HG03354 (cell line): ENCODE data around the gene TNNC1.

Experiments used
- ATAC-seq: cut with Tn5 transposase; IDR thresholded peaks from one replicate; pipeline ENCODE4 v1.9.1; 2021; ENCODE audit warnings: mild to moderate bottlenecking; ENCODE audit not compliant: unreplicated experiment, poor library complexity, severe bottlenecking

The TNNC1 gene

DNA sequence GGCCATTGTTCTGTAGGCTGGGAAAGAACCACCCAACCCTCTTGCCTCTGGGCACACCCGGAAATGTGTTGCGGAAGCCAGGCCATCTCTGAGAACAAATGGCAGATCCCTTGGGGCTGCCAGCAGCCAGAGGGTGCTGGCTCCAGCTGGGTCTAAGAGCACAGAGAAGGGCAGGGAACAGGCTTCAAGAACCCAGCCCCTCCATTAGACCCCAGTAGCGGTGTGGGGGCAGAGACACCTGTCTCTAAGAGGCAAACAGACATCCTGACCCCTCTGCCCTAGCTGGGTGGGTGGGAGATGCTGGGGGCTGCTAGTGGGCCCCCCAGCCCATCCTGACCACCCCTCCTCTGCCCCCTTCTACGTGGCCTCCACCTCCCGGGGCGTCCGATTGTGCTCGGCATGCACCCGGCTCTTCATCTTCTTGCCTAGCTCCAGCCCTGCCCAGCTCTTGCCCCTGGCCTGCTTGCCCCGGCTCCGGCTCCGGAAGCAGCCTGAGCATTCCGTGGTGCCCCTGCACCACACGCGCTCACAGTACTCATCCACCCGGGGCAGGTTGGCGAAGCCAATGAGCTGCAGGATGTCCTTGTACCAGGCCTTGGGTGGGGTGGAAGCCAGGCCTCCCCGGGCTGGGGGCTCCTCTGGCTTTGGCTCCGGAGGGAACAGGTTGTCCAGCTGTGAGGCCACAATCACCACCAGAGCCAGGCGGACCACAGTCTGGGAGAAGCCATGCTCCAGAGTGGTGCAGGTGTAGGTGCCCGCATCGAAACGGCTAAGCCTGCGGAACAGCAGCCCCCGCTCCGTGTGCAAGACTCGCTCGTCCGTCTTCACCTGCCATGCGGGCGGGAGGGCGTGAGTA is 18.4 kb downstream of the TNNC1 start:
- no peak for ATAC-seq

DNA sequence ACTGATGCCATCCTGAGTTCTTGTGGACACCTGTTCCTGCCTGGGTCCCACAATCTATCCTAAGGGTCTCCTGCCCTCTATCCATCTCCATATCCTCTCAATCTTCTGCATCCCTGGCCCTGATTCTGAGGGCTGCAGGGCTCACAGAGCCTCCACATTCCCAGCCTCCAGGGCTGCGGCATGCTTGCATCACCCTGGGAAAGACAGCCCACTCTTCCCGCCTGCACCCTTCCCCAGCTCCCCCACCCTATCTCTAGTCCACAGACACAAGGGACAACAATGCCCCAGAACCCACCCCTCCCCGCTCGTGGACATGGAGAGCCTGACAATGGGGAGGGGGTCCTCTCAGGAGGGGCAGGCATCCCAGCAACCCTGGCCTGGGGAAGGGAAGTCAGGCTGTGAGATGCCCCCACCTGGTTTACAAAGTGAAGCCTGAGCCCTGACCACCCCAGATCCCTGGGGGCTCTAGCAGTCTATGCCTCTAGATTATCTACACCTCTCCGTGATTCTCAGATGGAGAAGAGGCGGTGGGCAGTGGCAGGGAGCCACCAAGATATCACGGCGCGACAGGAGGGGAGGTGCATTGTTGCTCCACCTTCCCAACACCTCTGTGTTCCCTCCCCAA is 19.2 kb downstream of the TNNC1 start:
- no peak for ATAC-seq

DNA sequence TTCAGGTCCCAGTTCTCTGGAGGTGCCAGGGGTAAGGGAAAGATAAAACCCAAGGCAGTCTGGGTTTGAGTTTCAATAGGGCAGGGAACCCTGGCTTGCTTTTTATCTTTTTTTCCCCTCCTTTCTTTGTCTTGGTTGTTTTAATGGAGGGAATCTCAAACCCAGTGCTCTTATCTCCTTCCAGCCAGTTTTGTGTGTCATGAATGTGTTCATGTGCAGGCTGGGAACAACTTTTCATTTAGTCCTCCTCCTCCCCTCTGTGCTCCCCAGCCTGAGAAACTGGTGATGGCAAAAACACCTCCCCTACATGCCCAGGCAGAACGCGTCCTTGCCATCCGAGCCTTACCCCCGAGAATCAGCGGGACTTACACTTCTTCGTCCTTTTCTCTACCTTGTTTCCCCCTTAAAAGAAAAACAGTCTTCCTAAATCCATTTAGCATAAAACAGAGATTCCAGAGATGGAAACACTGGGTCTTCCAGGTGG is 19.8 kb downstream of the TNNC1 start:
- no peak for ATAC-seq

DNA sequence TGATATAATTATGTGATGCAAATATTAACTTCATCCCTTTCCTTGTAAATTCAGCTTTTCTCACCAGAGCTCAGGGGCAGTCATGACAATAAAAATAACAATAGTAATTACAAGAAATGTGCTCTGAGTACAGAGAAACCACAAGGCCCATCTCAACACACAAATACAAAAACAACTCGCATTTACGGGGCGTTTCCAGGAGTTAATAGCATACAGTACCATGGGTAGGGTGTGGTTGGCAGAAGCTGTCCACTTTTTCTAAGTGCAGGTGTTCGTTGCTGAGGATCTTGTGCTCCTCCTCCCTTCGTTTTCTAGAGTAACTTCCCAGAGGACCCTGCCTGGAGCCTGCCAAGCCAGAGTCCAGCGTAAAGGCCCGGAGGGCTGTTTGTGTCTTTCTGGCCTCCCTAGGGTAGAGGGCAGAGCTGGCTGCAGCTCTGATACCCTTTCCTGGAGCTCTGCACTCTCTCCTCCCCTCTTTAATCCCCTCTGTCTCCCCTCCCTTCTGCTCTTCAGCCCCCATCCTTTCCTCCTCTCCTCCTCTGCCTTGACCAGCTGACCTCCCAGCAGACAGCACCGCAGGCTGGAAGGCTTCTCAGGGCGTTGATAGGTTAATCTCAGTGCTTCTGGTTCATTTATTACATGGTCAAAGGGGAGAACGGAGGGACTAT is 20.4 kb downstream of the TNNC1 start:
- ATAC-seq, result no peak

DNA sequence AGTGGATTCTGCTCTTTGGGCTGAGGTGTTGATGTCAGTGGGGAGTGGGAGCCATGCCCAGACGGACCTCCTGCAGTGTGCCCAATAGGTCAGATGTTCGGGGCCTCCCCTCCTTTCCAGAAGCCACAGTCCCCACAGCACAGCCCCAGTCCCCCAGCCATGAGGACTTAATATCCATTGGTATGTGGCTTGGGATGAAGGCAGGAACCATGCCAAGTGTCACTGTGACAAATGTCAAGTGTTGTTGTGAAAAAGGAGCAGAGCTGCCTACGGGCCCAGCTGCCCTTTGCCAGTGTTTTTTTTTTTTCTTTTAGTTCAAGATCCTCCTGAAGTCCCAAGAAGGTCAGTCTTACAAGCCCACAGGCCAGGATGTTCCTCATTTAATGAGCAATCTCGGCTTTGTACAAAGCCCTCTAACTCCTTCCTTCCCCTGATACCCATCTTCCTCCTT is 21.1 kb downstream of the TNNC1 start:
- no peak for ATAC-seq

DNA sequence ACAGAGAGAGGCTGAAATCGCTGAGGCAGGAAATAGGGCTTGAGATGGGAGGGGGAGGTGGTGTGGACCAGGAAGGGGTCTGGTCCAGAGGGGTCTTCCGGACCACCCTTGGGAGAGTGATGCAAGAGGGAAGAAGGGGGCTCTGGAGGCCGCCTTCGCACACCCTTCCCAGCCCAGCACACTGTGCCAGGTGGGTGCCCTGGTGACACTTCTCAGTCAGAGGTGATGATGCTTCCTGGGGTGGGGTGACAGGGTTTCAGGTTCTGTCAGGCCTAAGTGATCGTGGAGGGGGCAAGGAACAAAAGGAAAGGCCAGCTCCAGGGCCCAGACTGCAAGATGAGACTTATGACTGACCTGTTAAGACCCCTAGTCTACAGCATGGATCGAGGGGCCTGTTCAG is 21.6 kb downstream of the TNNC1 start:
- ATAC-seq, result no peak

DNA sequence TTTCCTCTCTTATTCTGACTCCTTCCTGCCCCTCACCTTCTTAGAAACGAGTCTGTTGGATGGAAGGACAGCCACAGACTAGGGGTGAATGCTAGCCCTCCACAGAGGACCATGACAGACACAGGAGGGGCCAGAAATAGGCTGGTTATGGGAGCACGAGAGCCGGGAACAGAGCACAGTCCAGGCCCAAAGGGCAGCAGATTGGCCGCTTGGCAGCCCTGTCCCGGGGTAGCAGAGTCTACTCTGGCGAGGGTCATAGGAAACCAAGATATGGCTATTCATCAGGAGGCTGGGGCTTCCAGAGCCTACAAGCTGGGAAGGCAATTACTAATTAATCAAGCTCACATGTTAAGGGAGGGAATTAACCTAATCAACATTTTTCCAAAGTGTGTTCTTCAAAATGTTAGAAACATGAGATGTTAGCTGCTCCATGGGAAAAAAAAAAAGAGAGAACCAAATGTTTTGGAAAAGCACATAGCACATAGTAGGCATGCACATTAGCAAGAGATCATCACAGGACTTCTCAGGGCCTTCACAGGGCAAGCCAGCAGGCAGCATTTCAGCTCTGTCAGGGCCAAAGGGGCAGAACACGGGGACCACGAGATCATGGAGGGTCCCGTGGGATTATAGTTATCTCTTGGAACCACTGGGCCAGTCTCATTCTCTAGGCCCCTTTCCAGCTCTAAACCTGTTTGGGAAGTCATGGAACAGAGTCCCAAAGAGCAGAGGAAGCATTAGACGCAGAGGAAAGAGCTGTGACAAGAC is 22.2 kb downstream of the TNNC1 start:
- ATAC-seq, result no peak

DNA sequence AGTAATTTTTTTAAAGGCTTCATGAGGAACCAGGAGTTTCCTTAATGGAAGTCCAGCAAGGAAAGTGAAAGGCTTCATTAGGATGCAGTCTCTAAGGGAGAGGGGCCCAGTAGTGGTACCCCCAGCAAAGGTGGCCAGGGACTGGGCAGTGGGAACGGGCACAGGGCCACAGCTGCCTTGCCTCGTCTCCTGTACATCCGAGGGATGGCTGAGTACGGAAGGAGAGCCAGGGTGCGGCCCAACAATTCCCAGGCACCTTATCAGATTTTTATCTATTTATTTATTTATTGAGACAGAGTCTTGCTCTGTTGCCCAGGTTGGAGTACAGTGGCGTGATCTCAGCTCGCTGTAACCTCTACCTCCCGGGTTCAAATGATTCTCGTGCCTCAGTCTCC is 23.4 kb downstream of the TNNC1 start:
- ATAC-seq, result no peak

DNA sequence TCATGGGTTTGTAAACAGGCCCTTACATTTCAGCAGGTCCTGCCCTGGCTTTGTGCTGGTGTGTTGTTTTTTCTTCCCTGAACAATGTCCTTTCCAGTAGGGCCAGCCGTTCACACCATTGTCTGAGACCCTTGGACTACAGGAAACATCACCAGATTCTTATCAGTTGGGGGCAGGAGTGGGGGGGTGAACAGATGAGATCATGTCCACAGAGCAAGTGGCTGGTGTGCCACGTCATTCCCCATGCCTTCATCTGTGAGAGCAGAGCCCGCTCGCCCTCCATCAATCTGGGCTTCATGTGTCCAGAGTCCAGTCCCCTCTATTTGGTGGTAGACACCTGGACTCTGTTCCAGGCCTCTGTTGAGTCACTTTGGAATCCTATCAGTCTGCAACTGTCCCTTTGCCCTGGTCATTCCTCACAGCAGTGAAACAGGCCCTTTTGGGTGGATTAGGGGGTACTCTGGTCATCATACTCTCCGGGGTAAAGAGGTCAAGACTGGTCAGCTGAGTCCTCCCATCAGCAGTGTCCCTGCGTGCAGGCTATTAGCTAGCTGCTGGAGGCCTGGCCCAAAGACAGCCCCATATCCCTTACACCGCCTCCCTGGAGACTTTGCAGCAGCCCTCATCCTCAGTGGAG is 23.9 kb downstream of the TNNC1 start:
- ATAC-seq, result no peak

DNA sequence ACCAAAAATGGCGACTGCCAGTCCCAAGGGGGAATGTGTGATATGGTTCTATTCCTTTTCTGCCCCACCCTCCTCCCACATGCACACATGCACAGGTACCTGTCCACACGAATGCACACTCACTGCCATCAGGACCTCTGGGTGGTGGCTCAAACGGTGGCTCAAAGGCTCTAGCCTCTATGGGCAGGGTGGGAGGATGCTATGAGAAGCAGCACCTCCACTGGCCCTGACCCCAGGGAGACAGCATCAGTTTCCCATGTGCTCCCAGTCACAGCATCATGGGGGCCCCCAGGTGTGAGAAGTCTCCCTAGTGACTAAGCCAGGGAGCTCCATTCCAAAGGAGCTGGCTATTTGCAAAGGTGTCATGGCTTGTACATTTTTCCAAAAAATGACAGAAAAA is 24.8 kb downstream of the TNNC1 start:
- ATAC-seq, result no peak

DNA sequence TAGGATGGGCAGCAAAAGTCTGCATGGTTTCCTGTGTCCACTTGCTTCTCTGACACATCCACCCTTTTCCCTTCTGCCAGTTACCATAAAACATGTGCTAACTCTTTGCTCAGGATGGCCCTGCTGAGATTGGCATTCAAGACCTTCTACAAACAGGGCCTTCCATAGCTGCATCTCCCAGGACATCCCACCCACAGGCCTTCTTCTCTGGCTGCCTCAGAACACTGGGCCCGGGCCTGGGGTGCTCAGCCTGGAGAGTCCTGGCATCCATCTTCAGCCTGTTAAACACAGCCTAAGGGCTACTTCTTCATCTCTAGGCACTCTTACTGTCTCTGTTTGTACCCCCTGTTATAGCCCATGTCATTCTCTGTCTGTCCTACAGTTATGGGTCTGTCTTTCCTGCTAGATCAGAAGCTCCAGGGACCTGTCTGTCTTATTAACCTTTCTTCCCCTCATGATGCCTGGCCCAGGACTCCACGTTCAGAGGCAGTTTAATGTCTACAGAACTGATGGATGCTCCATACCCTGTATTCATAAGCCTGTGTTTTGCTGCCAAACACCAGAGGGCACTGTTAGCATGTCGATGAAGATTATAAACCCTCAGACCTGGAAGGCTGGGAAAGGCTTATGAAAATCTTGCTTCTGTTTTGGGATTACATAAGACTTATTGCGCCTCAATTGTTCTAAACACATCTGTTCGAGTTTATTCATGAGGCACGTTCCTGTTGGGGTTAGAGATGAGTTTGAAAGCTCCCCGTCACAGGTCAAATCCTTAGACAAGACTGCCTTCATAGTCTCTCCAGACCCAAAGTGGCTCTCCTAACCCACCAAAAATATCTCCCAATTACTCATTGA is 25.5 kb downstream of the TNNC1 start:
- no peak for ATAC-seq

DNA sequence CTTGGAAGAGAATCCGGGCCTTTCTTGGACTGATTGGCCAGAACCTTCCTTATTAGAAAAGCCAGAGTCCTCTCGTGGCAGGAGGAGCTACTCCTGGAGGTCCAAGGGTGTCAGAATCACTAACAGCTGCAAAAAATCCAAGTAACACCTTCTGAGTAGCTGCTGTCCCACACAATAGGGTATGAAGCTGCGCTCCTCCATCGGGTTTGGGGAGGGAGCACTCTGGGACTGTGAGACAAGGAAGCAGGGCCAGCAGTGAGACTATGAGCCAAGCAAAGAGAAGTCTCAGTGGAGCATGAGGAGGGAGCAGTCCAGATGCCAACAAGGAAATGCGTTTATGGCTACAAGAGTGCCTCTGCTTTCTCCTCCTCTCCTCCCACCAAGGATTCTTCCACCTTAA is 30.7 kb downstream of the TNNC1 start:
- ATAC-seq, result no peak

DNA sequence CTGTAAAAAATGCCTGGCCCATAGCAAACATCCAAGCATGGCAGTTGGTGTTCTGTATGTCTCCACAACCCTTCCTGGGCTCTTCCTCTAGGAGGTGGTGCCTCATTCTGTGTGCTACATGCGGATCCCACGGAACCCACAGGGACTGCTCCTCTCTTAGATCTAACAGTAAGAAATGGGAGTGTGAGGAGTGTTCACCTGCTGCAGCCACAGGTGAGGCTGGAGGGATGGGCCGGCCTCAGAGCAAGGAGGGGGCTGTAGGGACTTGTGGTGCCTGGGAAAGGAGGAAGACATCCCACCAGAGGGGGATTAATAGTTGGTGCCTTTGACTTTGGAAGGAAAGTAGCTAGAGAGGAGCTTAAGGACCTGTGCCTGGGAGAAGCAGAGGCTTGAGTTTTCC is 31.2 kb downstream of the TNNC1 start:
- ATAC-seq, result no peak

DNA sequence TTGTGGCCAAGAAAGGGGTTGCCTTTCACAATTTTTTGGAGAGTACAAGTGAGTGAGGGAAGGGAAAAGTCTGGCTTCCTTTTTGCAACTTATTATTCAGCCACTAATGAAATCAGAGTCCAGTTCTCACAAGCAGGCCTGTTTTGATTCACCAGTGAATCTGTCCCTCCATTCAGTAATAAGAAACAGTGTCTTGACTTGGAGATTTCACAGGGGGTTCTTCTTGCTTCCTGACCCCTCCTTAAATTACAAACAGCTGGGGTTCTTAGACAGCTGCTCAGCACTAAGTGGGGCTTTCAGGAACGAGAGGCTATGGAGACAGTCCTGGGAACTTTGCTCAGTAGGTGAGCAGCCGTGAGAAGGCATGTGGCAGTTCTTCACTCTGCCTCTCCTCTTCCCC is 33.5 kb downstream of the TNNC1 start:
- no peak for ATAC-seq

DNA sequence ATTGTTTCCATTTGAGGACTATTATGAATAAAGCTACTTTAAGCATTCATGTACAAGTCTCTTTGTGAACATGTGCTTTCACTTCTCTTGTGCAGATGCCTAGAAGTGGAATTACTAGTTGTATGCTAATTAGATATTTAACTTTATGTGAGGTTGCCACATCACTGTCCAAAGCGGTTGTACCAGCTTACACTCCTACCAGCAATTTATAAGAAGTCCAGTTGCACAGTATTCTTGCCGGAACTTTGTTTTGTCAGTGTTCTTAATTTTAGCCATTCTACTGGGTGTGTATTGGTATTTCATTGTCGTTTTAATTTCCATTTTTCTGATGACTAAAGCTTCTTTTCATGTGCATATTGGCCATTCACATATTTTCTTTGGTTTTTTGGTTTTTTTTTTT is 38.0 kb downstream of the TNNC1 start:
- no peak for ATAC-seq

DNA sequence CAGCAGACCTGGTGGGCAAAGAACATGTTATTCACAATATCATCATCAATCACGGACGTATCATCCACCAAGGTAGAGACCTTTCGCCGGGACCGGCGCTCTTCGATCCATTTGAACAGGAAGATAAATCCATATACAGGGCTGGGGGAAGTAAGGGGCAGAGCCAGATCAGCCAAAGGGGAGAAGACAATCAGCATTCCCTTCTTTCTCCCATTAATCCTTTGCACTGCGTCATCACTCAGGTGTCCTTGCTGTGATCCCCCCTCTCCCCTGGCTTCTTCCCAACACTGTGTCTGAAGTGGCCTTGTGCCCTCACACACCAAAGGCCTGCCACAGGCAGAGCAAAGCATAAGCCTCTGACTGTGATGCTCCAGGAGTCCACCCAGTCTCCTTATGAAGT is 45.4 kb downstream of the TNNC1 start:
- no peak for ATAC-seq

DNA sequence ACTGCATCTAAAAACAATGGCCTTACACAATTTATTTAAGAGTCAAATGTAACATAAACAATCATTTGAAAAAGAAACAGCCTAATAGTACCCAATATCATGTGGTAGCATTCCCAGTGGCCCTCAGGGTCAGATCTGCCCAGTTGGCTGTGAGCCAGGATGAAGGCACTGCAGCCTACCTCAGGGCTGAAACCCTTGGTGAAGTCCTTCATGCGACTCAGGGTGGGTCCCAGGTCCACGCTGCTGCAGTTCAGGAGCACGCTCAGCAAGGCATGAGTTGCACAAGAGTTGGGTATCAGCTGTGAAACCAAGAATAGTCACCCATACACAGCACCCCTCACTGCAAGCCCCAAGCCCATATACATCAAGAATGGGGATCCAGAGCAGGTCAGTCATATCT is 46.1 kb downstream of the TNNC1 start:
- no peak for ATAC-seq

DNA sequence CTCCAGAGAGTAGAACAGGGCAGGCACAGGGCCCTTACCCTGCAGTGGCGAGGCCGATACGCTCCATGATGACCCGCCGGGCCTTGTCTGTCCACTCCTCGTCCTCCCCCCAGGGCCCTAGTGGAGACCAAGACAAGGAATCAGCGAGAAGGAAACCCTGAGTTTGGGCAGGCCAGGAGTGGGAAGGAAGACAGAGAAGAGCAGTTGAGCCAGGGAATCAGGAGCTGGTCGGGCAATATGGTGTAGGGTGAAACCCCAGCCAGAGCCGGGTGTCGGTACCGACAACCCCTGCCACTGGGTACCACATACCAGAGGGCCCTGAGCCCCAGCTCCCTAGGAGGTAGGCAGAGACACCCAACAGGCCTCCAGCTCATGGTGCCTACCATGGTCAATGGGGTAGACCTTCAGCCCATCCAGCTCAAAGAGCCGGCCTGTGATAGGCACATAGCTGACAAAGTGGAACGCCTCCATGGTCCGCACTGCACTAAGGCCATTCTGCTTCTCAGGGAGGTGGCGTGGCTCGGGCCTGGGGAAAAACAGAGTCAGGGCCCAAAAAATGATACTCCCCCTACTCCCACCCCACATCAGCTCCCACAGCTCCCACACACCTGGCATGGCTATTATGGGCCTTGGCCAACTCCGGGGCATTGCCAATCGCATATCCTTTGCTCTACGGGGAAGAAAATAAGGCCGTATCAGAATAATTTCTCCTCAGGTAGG is 46.9 kb downstream of the TNNC1 start:
- ATAC-seq, result no peak
